Panc1 (cell line): ENCODE measurements around the gene DRD2. TPM values are rescaled to one million over a fixed set of nuclear protein-coding genes. Genes with fewer than 3 reads are reported as not detected.

ENCODE experiments used
- ATAC-seq: fragments of 200-7000 bp; cut with Tn5 transposase; 2 replicates; pipeline ENCODE4 v1.9.1; 2020; ENCODE audit warnings: mild to moderate bottlenecking, moderate library complexity
- BruUV-seq: library from RNA; stranded (reverse); fragments of 400-500 nt; replicated peaks from 2 replicates; lab custom pipeline; 2021; lab: Mats Ljungman, UMichigan
- CTCF ChIA-PET: fragments of 300-600 bp; sonication (Branson Sonifier 250); formaldehyde crosslinking; loops from one replicate; lab custom pipeline; 2022; ENCODE audit warnings: antibody characterized with exemption; lab: Charles Lee
- POLR2A ChIA-PET: fragments of 300-600 bp; sonication (Branson Sonifier 250); formaldehyde crosslinking; loops from one replicate; lab custom pipeline; 2022; ENCODE audit warnings: antibody characterized with exemption; lab: Charles Lee
- DNase-seq: peaks from one replicate; pipeline ENCODE4 v3.0.0-alpha.2; 2010; ENCODE audit warnings: low read depth, low spot score
- H3K27ac ChIP-seq: 2 replicates; pipeline ENCODE4 v1.5.1; 2011; ENCODE audit warnings: mild to moderate bottlenecking, low read length, inconsistent platforms
- H3K27me3 ChIP-seq: fragments of 200-500 bp; sonication (Bioruptor generic); 2 replicates; pipeline ENCODE4 v1.6.0; 2014; ENCODE audit warnings: low read length, inconsistent platforms; ENCODE audit not compliant: control insufficient read depth, insufficient read depth
- H3K36me3 ChIP-seq: fragments of 200-500 bp; sonication (Bioruptor generic); 2 replicates; pipeline ENCODE4 v1.5.1; 2014; ENCODE audit warnings: inconsistent platforms, mild to moderate bottlenecking, low read length, moderate library complexity; ENCODE audit not compliant: control insufficient read depth, insufficient read depth
- H3K4me1 ChIP-seq: 2 replicates; pipeline ENCODE4 v1.5.1; 2011; ENCODE audit warnings: inconsistent platforms, mild to moderate bottlenecking, low read length, moderate library complexity; ENCODE audit not compliant: control insufficient read depth, insufficient read depth
- H3K4me3 ChIP-seq, 2 experiments: 2 replicates each; pipeline ENCODE4 v1.5.1; 2011 to 2012; ENCODE audit warnings: low read depth in 2 of 2, low read length in 2 of 2, mild to moderate bottlenecking in 2 of 2, inconsistent platforms in 1 of 2, moderate library complexity in 1 of 2
- H3K9me3 ChIP-seq: fragments of 200-500 bp; sonication (Bioruptor generic); 2 replicates; pipeline ENCODE4 v1.5.1; 2014; ENCODE audit warnings: low read depth, mild to moderate bottlenecking, inconsistent platforms, low read length, moderate library complexity; ENCODE audit not compliant: control insufficient read depth, insufficient read depth
- CTCF ChIP-seq: fragments of 450-650 bp; IDR thresholded peaks from 2 replicates; pipeline ENCODE4 v1.5.1; 2017; ENCODE audit warnings: mild to moderate bottlenecking
- POLR2AphosphoS5 ChIP-seq: IDR thresholded peaks from 2 replicates; pipeline ENCODE4 v1.6.1; 2012; ENCODE audit warnings: mild to moderate bottlenecking, low read depth, low read length, moderate library complexity
- REST ChIP-seq, 2 experiments: IDR thresholded peaks; 2 replicates each; pipeline ENCODE4 v1.6.1; 2011 to 2012; ENCODE audit warnings: low read depth in 2 of 2, control low read depth in 1 of 2, low read length in 1 of 2, mild to moderate bottlenecking in 1 of 2, moderate library complexity in 1 of 2; ENCODE audit not compliant: insufficient read depth in 1 of 2
- SIN3A ChIP-seq: IDR thresholded peaks from 2 replicates; pipeline ENCODE4 v1.6.1; 2012; ENCODE audit warnings: low read depth, mild to moderate bottlenecking, low read length, moderate library complexity, borderline replicate concordance; ENCODE audit not compliant: insufficient read depth
- TCF7L2 ChIP-seq: IDR thresholded peaks from 2 replicates; pipeline ENCODE4 v1.6.1; 2011; ENCODE audit warnings: mild to moderate bottlenecking, low read depth, low read length, inconsistent platforms
- in situ Hi-C: cut with HindIII; loops from 2 replicates; pipeline ENCODE4 v1.10.0; 2016; ENCODE audit warnings: low sequenced_read_pairs, low pct_unique_long_range_greater_than_20kb
- intact Hi-C: fragments of 100-400 bp; cut with micrococcal nuclease; formaldehyde crosslinking; loops from one replicate; pipeline ENCODE4 v1.10.0; 2022; ENCODE audit not compliant: unreplicated experiment
- total RNA-seq: library from RNA; stranded (reverse); gene quantifications from one replicate; pipeline ENCODE4 v1.2.1, GENCODE V29; 2021; ENCODE audit not compliant: unreplicated experiment

DRD2 gene
- total RNA-seq, 1 experiment from 2014 or later, result 5.3 TPM

- DNase-seq, result no peak
- no TSS peak for BruUV-seq
- no peaks in the 10 kb centered on the region for H3K36me3 ChIP-seq
- no peak for ATAC-seq
- POLR2A ChIA-PET, result no interaction called here
- TF ChIP-seq POLR2AphosphoS5 (no peak), REST (IDR thresholded peaks at IDR 0.05; ENCODE audit: insufficient read depth in 1 of 2, low read depth in 2 of 2, low read length in 1 of 2) (no peak), TCF7L2 (no peak), CTCF (no peak), SIN3A (no peak)
- no peaks in the 10 kb centered on the region for H3K4me1 ChIP-seq
- CTCF ChIA-PET, result no interaction called here
- intact Hi-C loops (no loop called here), in situ Hi-C loops (no loop called here)
- no peak overlapping the region for H3K27ac ChIP-seq
- no peaks in the 10 kb centered on the region for H3K27me3 ChIP-seq
- no peaks in the 10 kb centered on the region for H3K9me3 ChIP-seq
- H3K4me3 ChIP-seq, result no peak overlapping the region
Observed at GRCh38 chr11:113457784-113458183, 17.4 kb downstream of the DRD2 start.

- intact Hi-C loops, result no loop called here
- BruUV-seq, result no TSS peak
- Histone ChIP-seq H3K9me3 (no peaks in the 10 kb centered on the region), H3K4me3 (no peak overlapping the region), H3K27ac (no peak overlapping the region), H3K27me3 (no peaks in the 10 kb centered on the region), H3K4me1 (no peaks in the 10 kb centered on the region), H3K36me3 (no peaks in the 10 kb centered on the region)
- DNase-seq (no peak), ATAC-seq (no peak)
- no peak for TF ChIP-seq CTCF
- TF ChIP-seq TCF7L2, result no peak
- no peak for TF ChIP-seq SIN3A
- TF ChIP-seq REST (IDR thresholded peaks at IDR 0.05; ENCODE audit: insufficient read depth in 1 of 2, low read depth in 2 of 2, low read length in 1 of 2), result no peak
- no peak for TF ChIP-seq POLR2AphosphoS5
- in situ Hi-C loops, result no loop called here
- ChIA-PET POLR2A (no interaction called here), CTCF (no interaction called here)
Observed at GRCh38 chr11:113454455-113454854, 20.7 kb downstream of the DRD2 start.
